ENCODE results near the gene PROK2.

DNA sequence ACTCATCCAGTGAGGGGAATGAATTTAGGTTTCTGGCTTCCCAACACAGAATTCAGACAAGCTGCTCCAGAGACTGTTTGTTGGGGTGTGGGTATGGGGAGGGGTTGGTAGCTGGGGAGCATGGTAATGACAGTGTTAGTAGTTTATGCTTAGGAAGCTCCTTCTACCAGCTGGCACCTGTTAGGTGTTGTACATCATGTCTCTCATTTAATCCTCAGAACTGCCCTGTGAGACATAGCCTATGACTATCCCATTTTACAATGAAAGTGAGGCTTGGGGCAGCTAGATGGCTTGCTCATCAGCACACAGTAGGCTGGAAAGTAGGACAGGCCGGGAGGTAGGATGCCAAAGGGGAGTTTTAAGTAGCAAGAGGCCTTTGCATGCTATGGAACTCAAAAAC, 62.3 kb downstream of the PROK2 start:
- TF ChIP-seq CTCF (IDR thresholded peaks at IDR 0.05): no peak
- no peak for TF ChIP-seq POLR2A (IDR thresholded peaks at IDR 0.05)

Data from lower leg skin (tissue), 3 donors.